GM19397 (cell line): ENCODE data around the gene ASCC2.
"Not testable (repeated sequence)": the region's sequence is repeated elsewhere in the genome, so short reads cannot be mapped to it uniquely, and the experiment has no call there.

ENCODE experiments used
- ATAC-seq: cut with Tn5 transposase; IDR thresholded peaks from one replicate; pipeline ENCODE4 v1.9.1; 2021; ENCODE audit warnings: mild to moderate bottlenecking, moderate library complexity; ENCODE audit not compliant: unreplicated experiment

Gene ASCC2

GRCh38 chr22:29758068-29758622, 79.9 kb downstream of the ASCC2 start:
- no peak for ATAC-seq

- ATAC-seq: no peak
Measured at GRCh38 chr22:29757096-29757495, 81.0 kb downstream of the ASCC2 start.

- ATAC-seq: no peak
Measured at GRCh38 chr22:29756341-29756740, 81.7 kb downstream of the ASCC2 start.

- no peak for ATAC-seq
Measured at GRCh38 chr22:29755889-29756288, 82.2 kb downstream of the ASCC2 start.

GRCh38 chr22:29754658-29755395, 83.2 kb downstream of the ASCC2 start:
- ATAC-seq: not testable (repeated sequence)

- no peak for ATAC-seq
Measured at GRCh38 chr22:29753808-29754657, 84.0 kb downstream of the ASCC2 start.

- no peak for ATAC-seq
Measured at GRCh38 chr22:29751669-29752068, 86.4 kb downstream of the ASCC2 start.

GRCh38 chr22:29750559-29751538, 87.2 kb downstream of the ASCC2 start:
- ATAC-seq: no peak

- no peak for ATAC-seq
Measured at GRCh38 chr22:29750029-29750428, 88.0 kb downstream of the ASCC2 start.

GRCh38 chr22:29748248-29748893, 89.7 kb downstream of the ASCC2 start:
- ATAC-seq: no peak

GRCh38 chr22:29747832-29748231, 90.2 kb downstream of the ASCC2 start:
- no peak for ATAC-seq

GRCh38 chr22:29744902-29745301, 93.2 kb downstream of the ASCC2 start:
- ATAC-seq: no peak

GRCh38 chr22:29742326-29742725, 95.7 kb downstream of the ASCC2 start:
- no peak for ATAC-seq

GRCh38 chr22:29741926-29742325, 96.1 kb downstream of the ASCC2 start:
- ATAC-seq: no peak

- ATAC-seq: no peak
Measured at GRCh38 chr22:29740216-29740615, 97.9 kb downstream of the ASCC2 start.

GRCh38 chr22:29739346-29739875, 98.7 kb downstream of the ASCC2 start:
- ATAC-seq: no peak
